NCI-H146 (cell line): ENCODE measurements around the gene ADM2.

Experiments used
- DNase-seq: peaks from one replicate; lab custom pipeline; 2025; lab: John Stamatoyannopoulos, UW

Gene ADM2

DNA sequence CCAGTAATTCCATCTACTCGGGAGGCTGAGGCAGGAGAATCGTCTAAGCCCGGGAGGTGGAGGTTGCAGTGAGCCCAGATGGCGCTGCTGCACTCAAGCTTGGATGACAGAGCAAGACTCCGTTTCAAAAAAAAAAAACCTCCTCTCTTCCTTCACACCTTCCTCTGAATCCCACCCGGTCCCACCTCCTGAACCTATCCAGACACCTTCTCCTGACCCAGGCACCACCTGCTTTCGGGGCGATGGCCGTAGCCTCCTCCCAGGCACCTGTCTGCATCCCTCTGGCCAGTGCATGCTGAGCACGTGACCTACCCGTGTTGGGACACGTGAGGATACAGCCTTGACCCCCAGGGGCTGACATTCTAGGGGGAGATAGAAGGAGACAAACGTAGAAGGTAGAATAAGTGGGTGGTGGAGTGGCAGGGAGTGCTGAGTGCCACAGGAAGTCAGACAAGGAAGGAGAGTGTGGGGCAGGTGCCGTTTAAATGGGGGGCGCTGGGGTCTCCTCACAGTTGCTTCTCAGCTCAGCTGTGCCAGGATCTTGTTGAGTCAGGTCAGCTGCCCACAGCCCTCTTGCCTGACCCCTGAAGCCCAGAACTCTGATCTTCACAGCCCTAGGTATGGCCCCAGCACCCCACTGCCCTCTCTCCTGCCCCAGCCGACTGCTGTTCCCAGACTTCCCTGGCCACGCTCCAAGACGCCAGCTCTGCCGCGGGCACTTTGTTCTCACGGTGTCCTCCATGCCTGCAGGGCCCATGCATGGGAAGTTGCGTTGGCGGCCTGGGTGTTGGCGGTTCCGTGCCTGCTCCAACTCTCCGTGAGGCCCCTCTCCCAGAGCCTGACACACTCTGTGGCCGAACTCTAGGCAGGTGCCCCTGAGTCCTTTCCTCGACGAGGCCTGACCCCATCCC lies 4.1 kb downstream of the ADM2 start:
- no peak for DNase-seq

DNA sequence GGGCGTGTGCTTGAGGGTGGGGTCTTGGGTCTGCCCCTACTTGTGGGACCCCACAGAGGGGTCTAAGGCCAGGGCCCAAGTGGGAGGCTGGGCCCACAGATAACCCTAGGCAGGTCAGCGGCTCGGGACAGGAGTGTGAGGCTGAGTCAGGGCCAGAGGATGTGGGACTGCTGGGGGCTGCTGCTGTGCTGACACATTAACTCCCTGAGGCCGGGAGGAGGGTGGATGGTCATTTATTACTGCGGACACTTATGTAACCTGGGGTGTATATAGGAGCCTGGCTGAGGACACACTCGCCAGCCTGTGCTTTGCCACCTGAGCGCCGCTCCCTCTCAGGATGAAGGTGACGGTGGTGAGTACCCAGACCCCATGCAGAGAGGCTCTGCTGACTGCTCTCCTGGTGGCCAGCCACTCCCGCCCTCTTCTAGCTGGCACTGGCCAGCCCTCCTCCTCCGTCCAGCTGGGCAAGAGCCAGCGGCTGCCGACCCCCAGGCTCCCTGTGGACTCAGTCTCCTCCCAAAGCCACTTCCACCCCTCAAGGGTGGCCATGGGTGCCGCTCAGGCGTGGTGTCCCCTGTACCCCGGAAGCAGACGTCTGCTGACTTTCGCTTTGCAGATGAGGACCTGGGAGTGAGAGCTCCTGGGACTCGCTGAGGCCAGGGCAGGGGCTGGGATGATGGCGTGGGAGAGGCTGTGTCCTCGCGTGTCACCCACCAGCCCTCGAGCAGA lies 5.4 kb downstream of the ADM2 start, which contains the start of gene MIOX:
MIOX (plus strand) TSS at position 299 of the 729 bp plus-strand sequence; CDS start at position 338, 39 bp downstream.
- no peak for DNase-seq

DNA sequence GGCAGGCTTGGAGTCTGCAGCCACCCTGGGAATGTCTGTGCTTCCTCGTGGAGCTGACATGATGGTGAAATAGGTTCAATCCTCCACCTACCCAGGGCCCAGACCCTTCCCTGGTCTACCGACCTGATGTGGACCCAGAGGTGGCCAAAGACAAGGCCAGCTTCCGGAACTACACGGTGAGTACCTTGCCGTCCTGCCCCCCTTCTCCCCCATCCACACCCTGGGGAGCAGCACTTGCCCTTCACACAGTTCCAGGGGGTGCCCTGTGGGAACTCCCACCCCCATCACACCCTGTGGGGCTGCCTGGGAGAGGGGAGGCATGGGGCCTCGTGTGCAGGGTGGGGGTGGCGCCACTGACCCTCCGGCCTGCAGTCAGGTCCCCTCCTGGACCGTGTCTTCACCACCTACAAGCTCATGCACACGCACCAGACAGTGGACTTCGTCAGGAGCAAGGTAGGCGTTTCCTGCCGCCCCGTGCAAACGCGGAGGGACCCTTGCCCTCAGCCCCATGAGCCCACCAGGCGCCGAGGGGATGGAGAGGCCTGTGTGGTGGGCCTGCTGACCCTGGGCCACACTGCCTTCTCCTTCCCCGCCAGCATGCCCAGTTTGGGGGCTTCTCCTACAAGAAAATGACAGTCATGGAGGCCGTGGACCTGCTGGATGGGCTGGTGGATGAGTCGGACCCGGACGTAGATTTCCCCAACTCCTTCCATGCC lies 6.1 kb downstream of the ADM2 start:
- DNase-seq: no peak

DNA sequence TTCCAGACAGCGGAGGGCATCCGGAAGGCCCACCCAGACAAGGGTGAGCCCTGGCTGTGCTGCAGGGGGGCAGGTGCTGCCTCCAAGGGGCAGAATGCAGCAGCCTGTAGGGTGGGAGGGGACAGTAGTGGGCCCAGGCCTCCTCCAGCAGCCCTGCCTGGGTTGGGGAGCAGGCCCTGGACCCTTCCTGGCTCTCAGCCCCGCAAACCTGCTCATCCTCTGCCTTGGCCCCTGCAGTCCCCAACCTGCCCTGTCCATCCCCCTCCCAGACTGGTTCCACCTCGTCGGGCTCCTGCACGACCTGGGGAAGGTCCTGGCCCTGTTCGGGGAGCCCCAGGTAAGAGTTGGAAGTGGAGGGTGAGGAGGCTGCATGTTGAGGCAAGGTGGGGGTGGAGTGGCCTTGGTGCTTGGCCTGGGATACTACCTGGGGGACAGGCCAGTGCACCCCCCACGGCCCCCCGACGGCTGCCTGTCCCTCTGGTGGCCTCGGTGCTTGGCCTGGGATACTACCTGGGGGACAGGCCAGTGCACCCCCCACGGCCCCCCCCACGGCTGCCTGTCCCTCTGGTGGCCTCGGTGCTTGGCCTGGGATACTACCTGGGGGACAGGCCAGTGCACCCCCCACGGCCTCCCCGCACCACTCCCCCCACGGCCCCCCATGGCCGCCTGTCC lies 6.8 kb downstream of the ADM2 start:
- DNase-seq: no peak

DNA sequence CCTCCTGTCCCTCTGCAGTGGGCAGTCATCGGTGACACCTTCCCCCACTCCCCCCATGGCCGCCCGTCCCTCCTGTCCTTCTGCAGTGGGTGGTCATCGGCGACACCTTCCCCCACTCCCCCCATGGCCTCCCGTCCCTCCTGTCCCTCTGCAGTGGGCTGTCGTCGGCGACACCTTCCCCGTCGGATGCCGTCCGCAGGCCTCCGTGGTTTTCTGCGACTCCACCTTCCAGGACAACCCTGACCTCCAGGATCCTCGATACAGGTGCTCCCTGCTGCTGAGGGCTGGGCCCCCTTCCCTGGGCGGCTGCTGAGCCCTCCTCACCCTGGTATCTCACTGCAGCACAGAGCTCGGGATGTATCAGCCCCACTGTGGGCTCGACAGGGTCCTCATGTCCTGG lies 7.5 kb downstream of the ADM2 start:
- no peak for DNase-seq

DNA sequence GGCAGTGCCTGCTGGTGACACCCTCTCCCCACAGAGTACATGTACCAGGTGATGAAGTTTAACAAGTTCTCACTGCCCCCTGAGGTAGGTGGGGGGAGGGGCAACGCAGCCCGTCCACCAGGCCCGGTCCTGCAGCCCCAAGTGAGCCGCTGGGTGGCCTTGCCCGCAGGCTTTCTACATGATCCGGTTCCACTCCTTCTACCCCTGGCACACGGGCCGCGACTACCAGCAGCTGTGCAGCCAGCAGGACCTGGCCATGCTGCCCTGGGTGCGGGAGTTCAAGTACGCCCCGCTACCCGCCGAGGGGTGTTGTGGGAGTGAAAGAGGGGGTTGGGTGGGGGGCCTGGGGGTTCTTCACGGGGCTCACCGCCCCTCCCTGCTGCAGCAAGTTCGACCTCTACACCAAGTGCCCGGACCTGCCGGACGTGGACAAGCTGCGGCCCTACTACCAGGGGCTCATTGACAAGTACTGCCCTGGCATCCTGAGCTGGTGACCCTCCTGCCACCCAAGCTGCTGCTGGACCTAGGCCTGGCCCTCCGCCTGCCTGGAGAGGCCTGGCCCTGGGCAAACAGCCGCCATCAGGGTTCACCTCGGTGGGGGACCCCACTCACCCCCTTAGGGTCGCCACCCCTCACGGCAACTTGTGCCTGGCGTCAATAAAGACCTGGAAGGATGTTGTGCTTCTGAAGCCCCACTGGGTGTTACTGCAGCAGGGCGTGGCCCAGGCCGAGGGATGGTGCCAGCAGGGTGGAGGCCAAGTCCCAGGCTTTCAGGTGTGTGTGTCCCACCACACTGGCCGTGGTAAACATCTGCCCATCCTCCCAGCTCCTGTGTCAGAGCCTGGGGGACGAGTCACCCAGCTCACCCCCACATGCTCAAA lies 8.3 kb downstream of the ADM2 start:
- no peak for DNase-seq

DNA sequence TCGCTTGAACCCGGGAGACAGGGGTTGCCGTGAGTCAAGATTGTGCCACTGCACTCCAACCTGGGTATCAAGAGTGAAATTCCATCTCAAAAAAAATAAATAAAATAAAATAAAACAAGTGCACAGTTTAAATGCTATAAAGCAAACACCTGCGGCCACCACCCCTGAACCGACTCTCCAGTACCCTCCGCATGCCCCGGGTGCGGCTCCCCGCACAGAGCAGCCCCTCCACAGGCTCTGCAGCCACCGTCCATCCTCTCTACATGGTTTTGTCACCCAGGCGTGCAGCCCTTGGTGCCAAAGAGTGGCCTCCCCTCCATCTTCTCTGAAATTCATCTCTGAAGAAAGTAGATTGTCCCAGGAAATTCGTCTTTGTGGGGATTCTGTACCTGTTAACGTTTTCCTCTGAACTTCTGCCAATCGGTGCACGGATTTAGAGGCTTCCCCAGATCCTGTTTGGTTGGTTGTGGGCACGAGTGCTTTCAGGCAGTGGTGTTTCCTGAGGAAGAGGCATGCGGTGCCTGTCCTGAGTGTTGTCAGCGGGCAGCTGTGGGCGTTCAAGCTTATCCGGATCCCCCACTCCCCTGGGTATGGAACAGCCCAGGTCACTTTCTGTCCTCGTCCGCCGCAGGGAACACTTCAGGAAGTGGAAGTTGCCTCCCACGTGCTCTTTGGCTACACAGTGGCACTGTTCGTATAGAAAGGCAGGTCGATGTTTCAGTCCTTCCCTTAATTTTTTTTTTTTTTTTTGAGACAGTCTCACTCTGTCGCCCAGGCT lies 9.4 kb downstream of the ADM2 start:
- DNase-seq: no peak

DNA sequence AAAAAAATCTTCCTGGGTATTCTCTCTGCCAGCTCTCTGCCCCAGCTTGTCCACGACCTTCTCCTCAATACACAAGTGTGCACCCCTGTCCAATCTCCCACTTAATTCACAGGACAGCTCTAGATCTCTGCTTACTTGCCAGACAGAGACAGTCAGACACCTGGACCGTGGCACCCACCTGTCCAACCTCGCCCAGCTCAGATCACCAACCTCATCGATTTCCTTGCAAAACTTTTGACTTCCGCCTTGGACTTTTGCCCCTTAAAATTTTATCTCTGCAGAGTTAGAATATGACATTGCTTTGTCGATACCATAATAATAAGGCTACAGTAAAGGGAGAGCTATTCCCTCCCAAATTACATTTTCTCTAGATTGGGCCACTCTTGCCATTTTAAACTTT lies 15.8 kb downstream of the ADM2 start:
- no peak for DNase-seq

DNA sequence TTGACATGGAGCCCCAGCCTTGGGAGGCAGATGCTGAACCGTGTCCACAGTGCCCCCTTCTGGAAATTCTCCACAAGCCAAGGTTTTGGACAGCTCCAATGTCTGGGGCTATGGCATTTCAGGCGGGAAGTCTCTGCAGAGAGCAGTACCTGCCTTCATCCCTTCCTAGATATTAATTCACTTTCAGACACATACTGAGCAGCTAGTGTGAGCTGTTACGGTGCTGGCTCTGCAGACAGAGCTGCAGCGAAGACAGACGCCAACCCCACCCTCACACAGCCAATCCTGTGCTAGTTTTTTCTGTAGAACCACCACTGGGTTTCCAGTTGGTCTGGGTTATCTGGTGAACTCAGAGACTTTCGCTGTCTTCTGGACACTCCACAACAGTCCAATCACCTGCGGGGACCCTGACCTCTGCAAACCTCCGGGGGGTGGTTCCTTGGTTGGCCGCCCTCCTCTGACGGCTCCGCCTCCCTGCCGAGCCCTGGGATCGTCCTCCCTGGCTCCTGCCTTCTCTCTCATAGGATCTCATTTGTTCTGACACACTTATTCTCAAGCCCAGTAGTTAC lies 17.1 kb downstream of the ADM2 start:
- peak; percentile 59 for DNase-seq

DNA sequence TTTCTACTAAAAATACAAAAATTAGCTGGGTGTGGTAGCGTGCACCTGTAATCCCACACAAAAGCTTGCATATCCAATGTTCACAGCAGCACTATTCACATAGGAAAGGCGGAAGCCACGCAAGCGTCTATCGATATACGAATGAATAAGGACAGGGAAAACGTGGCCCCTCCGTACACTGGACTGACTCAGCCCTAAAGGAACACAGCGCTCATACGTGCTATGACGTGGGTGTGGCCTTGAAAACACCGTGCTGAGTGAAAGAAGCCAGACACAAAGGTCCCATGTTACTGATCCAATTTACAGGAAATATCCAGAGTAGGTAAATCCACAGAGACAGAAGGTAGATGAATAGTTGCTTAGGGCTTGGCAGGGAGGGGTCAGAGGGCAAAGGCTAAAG lies 19.1 kb downstream of the ADM2 start:
- DNase-seq: no peak

DNA sequence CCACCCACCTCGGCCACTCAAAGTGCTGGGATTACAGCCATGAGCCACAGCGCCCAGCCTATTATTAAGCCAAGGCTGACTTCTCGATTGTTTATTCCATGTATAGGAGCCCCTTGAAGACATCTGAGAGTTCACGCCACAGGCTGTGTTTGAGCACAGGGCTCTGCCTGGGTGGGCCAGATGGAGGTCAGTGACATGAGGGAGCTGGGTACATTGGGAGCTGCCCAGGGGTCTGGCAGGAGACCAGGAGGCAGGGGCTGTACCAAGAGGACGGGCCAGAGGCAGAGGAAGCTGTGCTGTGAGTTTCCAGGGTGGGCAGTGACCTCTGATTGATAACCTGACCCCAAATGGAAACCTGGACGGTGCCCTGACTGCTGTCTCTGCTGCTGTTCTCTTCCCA lies 20.8 kb downstream of the ADM2 start:
- no peak for DNase-seq

DNA sequence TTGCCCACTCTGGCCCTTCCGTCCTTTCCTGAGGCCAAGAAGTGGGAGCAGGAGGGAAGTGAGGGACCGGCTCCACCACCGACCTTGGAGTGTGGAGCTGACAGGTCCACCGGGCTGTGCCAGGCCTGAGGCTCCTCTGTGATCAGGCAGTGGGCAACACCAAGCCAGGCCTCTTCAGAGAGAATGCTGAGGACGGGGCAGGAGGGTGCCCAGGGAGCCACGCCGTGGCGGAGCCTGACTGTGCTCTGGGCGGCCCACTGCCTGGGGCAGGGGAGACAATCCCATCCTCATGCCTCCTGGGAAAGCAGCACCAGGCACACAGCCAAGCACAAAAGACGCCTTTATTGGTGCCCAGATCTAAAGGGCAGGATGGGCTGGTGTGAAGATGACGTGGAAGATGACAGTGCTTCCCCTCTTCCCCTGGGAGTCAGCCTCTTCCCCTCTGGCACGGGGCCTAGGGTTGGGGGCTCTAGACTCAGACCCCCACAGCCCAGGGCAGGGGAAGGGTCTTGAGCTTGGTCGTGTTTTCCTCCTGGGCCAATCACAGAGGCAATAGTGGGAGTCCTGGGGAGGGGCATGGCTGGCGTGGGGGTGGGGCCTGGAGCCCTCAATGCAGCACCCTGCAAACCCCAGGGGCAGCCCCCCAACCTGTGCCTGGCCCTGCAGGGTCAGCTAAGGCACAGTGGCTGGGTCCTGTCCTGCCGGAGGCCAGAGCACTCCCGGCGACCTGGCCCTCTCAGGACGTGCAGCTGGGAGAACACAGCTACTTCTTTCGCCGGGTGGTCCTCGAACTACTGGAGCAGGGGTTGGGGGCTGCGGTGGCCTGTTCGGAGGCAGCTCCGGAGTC lies 21.5 kb downstream of the ADM2 start:
- no peak for DNase-seq

DNA sequence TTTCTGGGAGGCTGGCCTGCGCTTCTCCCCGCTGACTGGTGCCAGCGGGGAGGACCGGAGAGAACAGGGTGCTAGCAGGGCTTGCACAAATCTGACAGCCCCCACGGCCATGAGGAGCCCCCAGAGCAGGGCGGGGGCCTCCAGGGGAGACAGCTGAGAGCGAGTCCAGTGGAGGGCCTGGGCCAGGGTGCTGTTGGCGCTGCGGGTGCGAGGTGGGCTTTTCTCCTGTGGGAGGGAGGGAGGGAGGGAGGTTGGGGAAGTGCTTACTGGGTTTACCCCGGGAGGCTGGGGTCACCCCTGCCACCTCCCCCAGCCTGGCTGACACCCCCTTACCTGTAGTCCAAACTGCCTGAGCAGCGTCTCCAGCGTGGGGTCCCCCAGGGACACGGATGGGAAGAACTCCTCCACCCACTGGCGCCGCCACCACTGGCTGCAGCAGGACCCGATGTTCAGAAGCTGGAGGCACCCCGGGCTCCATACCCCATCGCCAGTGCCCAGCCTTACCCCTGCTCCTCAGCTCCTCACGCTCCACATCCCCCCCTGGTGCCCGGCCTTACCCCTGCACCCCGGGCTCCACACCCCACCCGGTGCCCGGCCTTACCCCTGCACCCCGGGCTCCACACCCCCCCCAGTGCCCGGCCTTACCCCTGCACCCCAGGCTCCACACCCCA lies 22.3 kb downstream of the ADM2 start:
- no peak for DNase-seq

DNA sequence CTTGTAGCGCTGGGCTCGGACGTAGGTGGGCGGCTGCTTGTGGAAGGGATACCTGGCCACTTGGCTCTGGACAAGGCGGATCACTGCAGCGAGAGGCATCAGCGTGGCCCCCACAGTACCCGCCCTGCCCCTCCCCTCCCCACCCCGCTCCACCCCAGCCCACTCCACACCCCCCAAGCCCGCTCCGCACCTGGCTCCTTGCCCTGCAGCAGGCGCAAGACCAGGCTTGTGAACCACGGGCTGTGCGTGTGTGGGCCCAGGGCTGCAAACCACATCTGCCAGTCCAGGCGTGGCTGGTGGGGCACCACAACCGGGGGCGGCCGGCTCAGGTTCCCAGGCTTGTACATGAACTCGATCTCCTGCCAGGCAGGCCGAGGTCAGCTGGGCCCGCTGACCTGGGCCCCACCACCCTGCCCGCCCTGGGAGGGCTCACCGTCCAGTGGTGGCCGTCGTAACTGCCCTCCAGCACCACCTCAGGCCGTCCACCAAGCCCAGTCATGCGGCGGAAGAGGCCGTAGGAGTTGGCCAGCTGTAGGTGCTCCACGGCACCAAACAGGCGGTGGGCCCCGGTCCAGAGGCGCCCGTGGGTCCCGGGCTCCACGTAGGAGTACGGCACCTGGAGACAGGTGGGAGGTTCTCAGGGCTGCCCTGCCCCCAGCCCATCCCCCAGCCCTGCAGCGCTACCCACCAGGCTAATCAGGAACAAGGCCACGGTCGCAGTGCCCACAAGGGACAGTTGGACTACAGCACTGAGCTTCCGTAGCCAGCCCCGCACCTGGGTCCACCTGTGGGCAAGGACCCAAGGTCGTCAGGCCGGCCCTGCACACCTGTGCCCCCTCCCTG lies 23.2 kb downstream of the ADM2 start:
- DNase-seq: no peak

DNA sequence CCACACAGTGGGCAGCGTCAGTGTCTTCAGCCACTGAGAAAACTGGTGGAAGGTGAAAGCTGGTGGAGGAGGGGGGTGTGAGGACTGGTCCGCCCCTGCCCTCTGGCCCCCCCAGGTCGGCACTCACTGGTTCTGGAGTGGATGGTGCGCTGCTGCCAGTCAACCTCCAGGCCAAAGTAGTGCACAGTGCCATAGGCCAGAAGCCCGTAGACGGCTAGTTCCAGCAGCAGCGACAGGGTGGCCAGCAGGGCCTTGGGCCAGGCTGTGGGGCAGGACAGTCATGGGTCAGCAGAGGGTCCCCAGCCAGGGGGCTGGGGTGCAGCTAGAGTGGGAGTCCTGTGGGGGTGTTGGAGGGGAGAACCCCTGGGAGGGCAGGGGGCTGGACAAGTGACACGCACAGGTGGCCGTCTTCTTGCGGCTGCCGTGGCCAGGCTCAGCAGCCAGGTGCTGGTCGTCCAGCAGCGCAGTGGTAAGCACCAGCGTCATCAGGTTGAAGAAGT lies 24.0 kb downstream of the ADM2 start:
- DNase-seq: no peak

DNA sequence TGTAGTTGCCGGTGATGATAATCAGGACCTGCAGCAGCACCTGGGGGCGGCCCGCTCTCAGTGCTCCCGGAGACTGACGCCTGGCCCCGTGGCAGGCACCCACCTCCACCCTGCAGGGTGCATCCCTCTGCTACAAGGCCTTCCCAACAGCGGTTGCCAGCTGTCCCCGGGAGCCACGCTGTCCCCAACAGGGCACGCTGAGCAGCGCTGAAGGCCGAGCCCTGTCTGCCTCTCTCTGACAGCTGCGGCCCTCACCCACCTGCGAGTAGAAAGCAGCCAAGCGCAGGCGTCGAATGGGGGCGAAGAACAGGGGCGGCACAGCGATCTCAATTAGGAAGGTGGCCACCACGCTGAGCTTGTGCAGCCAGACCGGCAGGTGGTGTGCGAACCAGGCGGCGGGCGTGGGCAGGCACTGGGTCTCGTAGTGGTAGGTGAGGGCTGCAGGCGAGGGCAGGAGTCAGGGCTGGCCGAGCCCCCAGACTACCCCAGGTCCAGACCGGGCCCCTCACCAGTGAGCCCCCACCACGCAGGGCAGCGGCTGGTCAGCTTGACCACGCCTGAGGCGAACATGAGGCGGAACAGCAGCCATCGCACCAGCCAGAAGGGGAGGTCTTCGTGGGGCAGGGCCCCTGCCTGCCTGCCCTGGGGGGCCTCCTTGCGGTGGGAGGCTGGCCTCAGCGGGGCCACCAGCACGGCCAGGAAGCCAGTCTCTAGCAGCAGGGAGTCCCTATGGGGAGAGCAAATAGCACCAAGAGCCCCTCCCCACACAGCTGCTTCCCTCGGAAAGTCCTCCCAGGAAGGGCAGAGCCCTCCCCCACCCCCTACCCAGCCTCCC lies 24.6 kb downstream of the ADM2 start:
- DNase-seq: peak; percentile 95
